ENCODE results near the gene PRDM4. TPM values are rescaled to one million over a fixed set of nuclear protein-coding genes. Genes with fewer than 3 reads are reported as not detected.

PRDM4 gene
- total RNA-seq, 2 donors from 2014 or later: 32.7 to 36.0 TPM

DNA sequence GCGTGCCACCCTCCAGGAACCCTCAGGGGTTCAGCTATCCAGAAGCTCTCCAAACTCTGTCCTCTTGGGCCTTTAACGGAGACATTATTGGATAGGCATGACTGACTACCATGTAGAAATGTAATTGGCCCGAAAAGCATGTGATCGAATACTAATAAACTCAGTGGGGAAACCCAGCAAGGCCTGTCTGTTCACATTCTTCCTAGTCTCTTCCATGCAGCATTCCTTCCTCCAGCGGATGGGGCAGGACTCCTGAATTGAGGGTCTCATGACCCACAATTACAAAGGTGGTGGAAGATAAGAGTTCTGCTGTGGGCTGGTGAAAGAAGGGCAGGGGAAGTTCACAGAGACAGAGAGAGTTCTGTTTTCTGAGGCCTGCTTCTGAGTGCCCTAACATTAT, 6.5 kb upstream of the PRDM4 start:
- Histone ChIP-seq H3K27ac (no peak overlapping the region), H3K27me3 (replicated peaks; ENCODE audit: insufficient read depth) (no peaks in the 10 kb centered on the region), H3K9me3 (no peaks in the 10 kb centered on the region), H3K36me3 (no peaks in the 10 kb centered on the region), H3K4me3 (no peak overlapping the region), H3K4me1 (replicated peaks) (no peaks in the 10 kb centered on the region)
- WGBS: 71% methylated on average over 5 of the region's 5 CpGs
- intact Hi-C loops (cut with DNase I): loop anchor here (10.0 kb wide), 1 partner anchor 747 kb away; the partner anchor contains the start of gene FICD
- no peak for DNase-seq (ENCODE audit: low spot score)
- TF ChIP-seq POLR2A (IDR thresholded peaks at IDR 0.05): no peak
- TF ChIP-seq POLR2AphosphoS5 (IDR thresholded peaks at IDR 0.05): no peak
- TF ChIP-seq, protein P1, sequence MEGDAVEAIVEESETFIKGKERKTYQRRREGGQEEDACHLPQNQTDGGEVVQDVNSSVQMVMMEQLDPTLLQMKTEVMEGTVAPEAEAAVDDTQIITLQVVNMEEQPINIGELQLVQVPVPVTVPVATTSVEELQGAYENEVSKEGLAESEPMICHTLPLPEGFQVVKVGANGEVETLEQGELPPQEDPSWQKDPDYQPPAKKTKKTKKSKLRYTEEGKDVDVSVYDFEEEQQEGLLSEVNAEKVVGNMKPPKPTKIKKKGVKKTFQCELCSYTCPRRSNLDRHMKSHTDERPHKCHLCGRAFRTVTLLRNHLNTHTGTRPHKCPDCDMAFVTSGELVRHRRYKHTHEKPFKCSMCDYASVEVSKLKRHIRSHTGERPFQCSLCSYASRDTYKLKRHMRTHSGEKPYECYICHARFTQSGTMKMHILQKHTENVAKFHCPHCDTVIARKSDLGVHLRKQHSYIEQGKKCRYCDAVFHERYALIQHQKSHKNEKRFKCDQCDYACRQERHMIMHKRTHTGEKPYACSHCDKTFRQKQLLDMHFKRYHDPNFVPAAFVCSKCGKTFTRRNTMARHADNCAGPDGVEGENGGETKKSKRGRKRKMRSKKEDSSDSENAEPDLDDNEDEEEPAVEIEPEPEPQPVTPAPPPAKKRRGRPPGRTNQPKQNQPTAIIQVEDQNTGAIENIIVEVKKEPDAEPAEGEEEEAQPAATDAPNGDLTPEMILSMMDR (IDR thresholded peaks at IDR 0.05): no peak

- H3K4me3 ChIP-seq: no peak overlapping the region
- no peaks in the 10 kb centered on the region for H3K4me1 ChIP-seq (replicated peaks)
- no peaks in the 10 kb centered on the region for H3K36me3 ChIP-seq
- DNase-seq (ENCODE audit: low spot score): no peak
- H3K27me3 ChIP-seq (replicated peaks; ENCODE audit: insufficient read depth): no peaks in the 10 kb centered on the region
- WGBS: 50% methylated on average over 1 of the region's 1 CpG
- H3K9me3 ChIP-seq: no peaks in the 10 kb centered on the region
- peak overlapping the region in 1 of 2 donors; percentile 60 for H3K27ac ChIP-seq
- TF ChIP-seq POLR2A (IDR thresholded peaks at IDR 0.05) (no peak), POLR2AphosphoS5 (IDR thresholded peaks at IDR 0.05) (peak; percentile 5)
- TF ChIP-seq, protein P1 (IDR thresholded peaks at IDR 0.05): no peak
- intact Hi-C loops (cut with DNase I): loop anchor here (10.0 kb wide), 1 partner anchor 749 kb away; the partner anchor contains the start of gene FICD
Measured at GRCh38 chr12:107765316-107765715, 4.4 kb upstream of the PRDM4 start.

GRCh38 chr12:107764626-107765025, 3.7 kb upstream of the PRDM4 start:
- Histone ChIP-seq H3K9me3 (no peaks in the 10 kb centered on the region), H3K27me3 (replicated peaks; ENCODE audit: insufficient read depth) (no peaks in the 10 kb centered on the region), H3K4me3 (no peak overlapping the region), H3K27ac (peak overlapping the region in 1 of 2 donors; percentile 60), H3K36me3 (no peaks in the 10 kb centered on the region), H3K4me1 (replicated peaks) (no peaks in the 10 kb centered on the region)
- DNase-seq (ENCODE audit: low spot score): no peak
- TF ChIP-seq, protein P1 (IDR thresholded peaks at IDR 0.05): no peak
- TF ChIP-seq POLR2A (IDR thresholded peaks at IDR 0.05): no peak
- TF ChIP-seq POLR2AphosphoS5 (IDR thresholded peaks at IDR 0.05): no peak
- WGBS: 75% methylated on average over 4 of the region's 4 CpGs
- intact Hi-C loops (cut with DNase I): loop anchor here (10.0 kb wide), 1 partner anchor 750 kb away; the partner anchor contains the start of gene FICD

- Histone ChIP-seq H3K4me1 (replicated peaks) (no peaks in the 10 kb centered on the region), H3K4me3 (no peak overlapping the region), H3K9me3 (no peaks in the 10 kb centered on the region), H3K27ac (no peak overlapping the region), H3K27me3 (replicated peaks; ENCODE audit: insufficient read depth) (no peaks in the 10 kb centered on the region), H3K36me3 (no peaks in the 10 kb centered on the region)
- TF ChIP-seq, protein P1 (IDR thresholded peaks at IDR 0.05): no peak
- WGBS: 96% methylated on average over 1 of the region's 1 CpG
- intact Hi-C loops (cut with DNase I): loop anchor here (10.0 kb wide), 1 partner anchor 752 kb away; the partner anchor contains the start of gene FICD
- DNase-seq (ENCODE audit: low spot score): no peak
Measured at GRCh38 chr12:107762874-107763273, 1.9 kb upstream of the PRDM4 start.

- TF ChIP-seq, protein P1 (IDR thresholded peaks at IDR 0.05): no peak
- no peak for TF ChIP-seq POLR2A (IDR thresholded peaks at IDR 0.05)
- TF ChIP-seq POLR2AphosphoS5 (IDR thresholded peaks at IDR 0.05): no peak
- H3K4me3 ChIP-seq: peak overlapping the region; percentile 75 to 81
- 4% methylated on average over 12 of the region's 12 CpGs for WGBS
- H3K36me3 ChIP-seq: no peaks in the 10 kb centered on the region
- H3K27ac ChIP-seq: peak overlapping the region; percentile 49 to 59
- DNase-seq (ENCODE audit: low spot score): no peak
- no peaks in the 10 kb centered on the region for H3K9me3 ChIP-seq
- no peaks in the 10 kb centered on the region for H3K4me1 ChIP-seq (replicated peaks)
- H3K27me3 ChIP-seq (replicated peaks; ENCODE audit: insufficient read depth): no peaks in the 10 kb centered on the region
- intact Hi-C loops (cut with DNase I): loop anchor here (10.0 kb wide), 1 partner anchor 753 kb away; the partner anchor contains the start of gene FICD
Measured at GRCh38 chr12:107761502-107761904, 566 bp upstream of the PRDM4 start.
